Measurements from ENCODE around the gene DICER1. TPM values are rescaled to one million over a fixed set of nuclear protein-coding genes. Genes with fewer than 3 reads are reported as not detected.
"Not testable (repeated sequence)": the region's sequence is repeated elsewhere in the genome, so short reads cannot be mapped to it uniquely, and the experiment has no call there.

DICER1 gene
- 17.9 TPM for polyA plus RNA-seq

- H3K27ac Mint-ChIP-seq = peak within 1 kb of the TSS; percentile 98 to 100 (median 99)
Measured at GRCh38 chr14:95157327-95158189, at the start of gene DICER1. DICER1 (minus strand) TSS chr14:95157529; CDS start chr14:95133458, 24,071 bp downstream.

GRCh38 chr14:95206534-95206933 is 49.2 kb upstream of the DICER1 start:
- H3K27me3 Mint-ChIP-seq = no peaks in the 10 kb centered on the region
- peaks cover 0 to 2% (median 0%) of the 10 kb centered on the region in 3 donors for H3K4me1 Mint-ChIP-seq
- peaks cover 30% of the 10 kb centered on the region for H3K36me3 Mint-ChIP-seq
- peaks cover 0 to 15% (median 1%) of the 10 kb centered on the region in 3 donors for H3K9me3 Mint-ChIP-seq
- no peak overlapping the region for H3K4me3 Mint-ChIP-seq
- no peak overlapping the region for H3K27ac Mint-ChIP-seq

More at GRCh38 chr14:95157327-95158189, at the start of gene DICER1:
- H3K36me3 Mint-ChIP-seq = peaks cover 3% of the 10 kb centered on the region
- H3K27me3 Mint-ChIP-seq = no peaks in the 10 kb centered on the region
- H3K4me3 Mint-ChIP-seq = peak within 1 kb of the TSS; percentile 97 to 100 (median 98)
- H3K4me1 Mint-ChIP-seq = peaks cover 23 to 33% (median 32%) of the 10 kb centered on the region in 3 donors
- no peaks in the 10 kb centered on the region for H3K9me3 Mint-ChIP-seq

GRCh38 chr14:95204705-95205104 is 47.4 kb upstream of the DICER1 start:
- Mint-ChIP-seq H3K4me1 (peaks cover 0 to 2% (median 0%) of the 10 kb centered on the region in 3 donors), H3K4me3 (no peak overlapping the region), H3K9me3 (peaks cover 0 to 15% (median 1%) of the 10 kb centered on the region in 3 donors), H3K36me3 (peaks cover 30% of the 10 kb centered on the region), H3K27me3 (no peaks in the 10 kb centered on the region), H3K27ac (no peak overlapping the region)

GRCh38 chr14:95201745-95202144 is 44.4 kb upstream of the DICER1 start:
- Mint-ChIP-seq H3K9me3 (peaks cover 0 to 15% (median 1%) of the 10 kb centered on the region in 3 donors), H3K36me3 (peaks cover 21% of the 10 kb centered on the region)
- H3K4me3 Mint-ChIP-seq, H3K27me3 Mint-ChIP-seq, H3K27ac Mint-ChIP-seq, H3K4me1 Mint-ChIP-seq: not testable (repeated sequence)

GRCh38 chr14:95200404-95200803 is 43.1 kb upstream of the DICER1 start:
- H3K27me3 Mint-ChIP-seq = no peaks in the 10 kb centered on the region
- H3K4me1 Mint-ChIP-seq = no peaks in the 10 kb centered on the region
- peaks cover 22% of the 10 kb centered on the region for H3K36me3 Mint-ChIP-seq
- H3K27ac Mint-ChIP-seq = no peak overlapping the region
- H3K9me3 Mint-ChIP-seq = peaks cover 0 to 8% (median 0%) of the 10 kb centered on the region in 3 donors
- H3K4me3 Mint-ChIP-seq = no peak overlapping the region

GRCh38 chr14:95199298-95199983 is 42.1 kb upstream of the DICER1 start:
- Mint-ChIP-seq H3K9me3 (no peaks in the 10 kb centered on the region), H3K36me3 (peaks cover 15% of the 10 kb centered on the region), H3K27ac (no peak overlapping the region), H3K4me3 (no peak overlapping the region), H3K4me1 (no peaks in the 10 kb centered on the region), H3K27me3 (no peaks in the 10 kb centered on the region)

- Mint-ChIP-seq H3K36me3 (peaks cover 12% of the 10 kb centered on the region), H3K4me1 (no peaks in the 10 kb centered on the region)
Measured at GRCh38 chr14:95198320-95198719, 41.0 kb upstream of the DICER1 start.

GRCh38 chr14:95197551-95197950 is 40.2 kb upstream of the DICER1 start:
- Mint-ChIP-seq H3K36me3 (peaks cover 12% of the 10 kb centered on the region), H3K27ac (peak overlapping the region in 1 of 3 donors; percentile 20), H3K4me1 (no peaks in the 10 kb centered on the region), H3K9me3 (no peaks in the 10 kb centered on the region), H3K27me3 (no peaks in the 10 kb centered on the region), H3K4me3 (no peak overlapping the region)

More at GRCh38 chr14:95198320-95198719, 41.0 kb upstream of the DICER1 start:
- Mint-ChIP-seq H3K27me3 (no peaks in the 10 kb centered on the region), H3K9me3 (no peaks in the 10 kb centered on the region), H3K27ac (no peak overlapping the region), H3K4me3 (no peak overlapping the region)

- Mint-ChIP-seq H3K27ac (peak overlapping the region in 2 of 3 donors; percentile 1 to 20), H3K4me3 (no peak overlapping the region)
Measured at GRCh38 chr14:95196826-95197545, 39.7 kb upstream of the DICER1 start.

GRCh38 chr14:95196268-95196667 is 38.9 kb upstream of the DICER1 start:
- Mint-ChIP-seq H3K27me3 (no peaks in the 10 kb centered on the region), H3K36me3 (peaks cover 9% of the 10 kb centered on the region), H3K27ac (no peak overlapping the region), H3K9me3 (no peaks in the 10 kb centered on the region), H3K4me1 (no peaks in the 10 kb centered on the region), H3K4me3 (no peak overlapping the region)

More at GRCh38 chr14:95196826-95197545, 39.7 kb upstream of the DICER1 start:
- Mint-ChIP-seq H3K9me3 (no peaks in the 10 kb centered on the region), H3K36me3 (peaks cover 12% of the 10 kb centered on the region), H3K4me1 (no peaks in the 10 kb centered on the region), H3K27me3 (no peaks in the 10 kb centered on the region)

GRCh38 chr14:95195031-95195430 is 37.7 kb upstream of the DICER1 start:
- no peaks in the 10 kb centered on the region for H3K27me3 Mint-ChIP-seq
- peak overlapping the region in 1 of 3 donors; percentile 4 for H3K27ac Mint-ChIP-seq
- peaks cover 10% of the 10 kb centered on the region for H3K36me3 Mint-ChIP-seq
- no peaks in the 10 kb centered on the region for H3K4me1 Mint-ChIP-seq
- H3K9me3 Mint-ChIP-seq = no peaks in the 10 kb centered on the region
- no peak overlapping the region for H3K4me3 Mint-ChIP-seq

GRCh38 chr14:95193081-95193480 is 35.8 kb upstream of the DICER1 start:
- H3K9me3 Mint-ChIP-seq = peaks cover 0 to 5% (median 0%) of the 10 kb centered on the region in 3 donors
- no peak overlapping the region for H3K4me3 Mint-ChIP-seq
- H3K4me1 Mint-ChIP-seq = peaks cover 0 to 2% (median 0%) of the 10 kb centered on the region in 3 donors
- peaks cover 6% of the 10 kb centered on the region for H3K27me3 Mint-ChIP-seq
- H3K27ac Mint-ChIP-seq = no peak overlapping the region
- peaks cover 17% of the 10 kb centered on the region for H3K36me3 Mint-ChIP-seq

- no peak overlapping the region for H3K4me3 Mint-ChIP-seq
- H3K27ac Mint-ChIP-seq = no peak overlapping the region
- peaks cover 19% of the 10 kb centered on the region for H3K36me3 Mint-ChIP-seq
- peaks cover 0 to 4% (median 0%) of the 10 kb centered on the region in 3 donors for H3K4me1 Mint-ChIP-seq
- H3K27me3 Mint-ChIP-seq = peaks cover 6% of the 10 kb centered on the region
- peaks cover 0 to 9% (median 0%) of the 10 kb centered on the region in 3 donors for H3K9me3 Mint-ChIP-seq
Measured at GRCh38 chr14:95192311-95192710, 35.0 kb upstream of the DICER1 start.

- H3K4me3 Mint-ChIP-seq = no peak overlapping the region
Measured at GRCh38 chr14:95191445-95192199, 34.3 kb upstream of the DICER1 start.

More at GRCh38 chr14:95191445-95192199, 34.3 kb upstream of the DICER1 start:
- H3K27ac Mint-ChIP-seq = no peak overlapping the region
- peaks cover 11% of the 10 kb centered on the region for H3K27me3 Mint-ChIP-seq
- H3K36me3 Mint-ChIP-seq = peaks cover 19% of the 10 kb centered on the region
- peaks cover 0 to 4% (median 0%) of the 10 kb centered on the region in 3 donors for H3K4me1 Mint-ChIP-seq
- peaks cover 0 to 9% (median 0%) of the 10 kb centered on the region in 3 donors for H3K9me3 Mint-ChIP-seq

Data from IgD-negative memory B cell (primary cell).